Measurements from ENCODE around the gene DCX. TPM values are rescaled to one million over a fixed set of nuclear protein-coding genes. Genes with fewer than 3 reads are reported as not detected.

The DCX gene
- total RNA-seq, 1 donor from 2014 or later = not detected

- no peak for TF ChIP-seq CTCF (IDR thresholded peaks at IDR 0.05)
- no peak for DNase-seq (ENCODE audit: extremely low spot score, unreplicated experiment)
- Mint-ChIP-seq H3K4me3 (ENCODE audit: unreplicated experiment) (no peak overlapping the region), H3K4me1 (ENCODE audit: unreplicated experiment) (no peaks in the 10 kb centered on the region), H3K27me3 (ENCODE audit: unreplicated experiment) (no peaks in the 10 kb centered on the region), H3K27ac (ENCODE audit: unreplicated experiment) (no peak overlapping the region), H3K9me3 (ENCODE audit: unreplicated experiment) (peaks cover 4% of the 10 kb centered on the region), H3K36me3 (ENCODE audit: unreplicated experiment) (no peaks in the 10 kb centered on the region)
These were observed 1.4 kb downstream of the DCX start for GRCh38 chrX:111410590-111411078.

GRCh38 chrX:111409326-111409725, 2.7 kb downstream of the DCX start:
- no peak for DNase-seq (ENCODE audit: extremely low spot score, unreplicated experiment)
- Mint-ChIP-seq H3K36me3 (ENCODE audit: unreplicated experiment) (no peaks in the 10 kb centered on the region), H3K9me3 (ENCODE audit: unreplicated experiment) (peaks cover 4% of the 10 kb centered on the region), H3K27me3 (ENCODE audit: unreplicated experiment) (no peaks in the 10 kb centered on the region), H3K4me1 (ENCODE audit: unreplicated experiment) (no peaks in the 10 kb centered on the region), H3K27ac (ENCODE audit: unreplicated experiment) (no peak overlapping the region), H3K4me3 (ENCODE audit: unreplicated experiment) (no peak overlapping the region)
- TF ChIP-seq CTCF (IDR thresholded peaks at IDR 0.05) = no peak

GRCh38 chrX:111407948-111408347, 4.0 kb downstream of the DCX start:
- H3K9me3 Mint-ChIP-seq (ENCODE audit: unreplicated experiment) = peaks cover 4% of the 10 kb centered on the region
- H3K27ac Mint-ChIP-seq (ENCODE audit: unreplicated experiment) = no peak overlapping the region
- H3K4me1 Mint-ChIP-seq (ENCODE audit: unreplicated experiment) = no peaks in the 10 kb centered on the region
- TF ChIP-seq CTCF (IDR thresholded peaks at IDR 0.05) = no peak
- no peak overlapping the region for H3K4me3 Mint-ChIP-seq (ENCODE audit: unreplicated experiment)
- no peaks in the 10 kb centered on the region for H3K27me3 Mint-ChIP-seq (ENCODE audit: unreplicated experiment)
- no peak for DNase-seq (ENCODE audit: extremely low spot score, unreplicated experiment)
- H3K36me3 Mint-ChIP-seq (ENCODE audit: unreplicated experiment) = no peaks in the 10 kb centered on the region

GRCh38 chrX:111402344-111402743, 9.6 kb downstream of the DCX start:
- DNase-seq (ENCODE audit: extremely low spot score, unreplicated experiment) = no peak
- Mint-ChIP-seq H3K27ac (ENCODE audit: unreplicated experiment) (no peak overlapping the region), H3K4me1 (ENCODE audit: unreplicated experiment) (no peaks in the 10 kb centered on the region), H3K9me3 (ENCODE audit: unreplicated experiment) (no peaks in the 10 kb centered on the region), H3K27me3 (ENCODE audit: unreplicated experiment) (no peaks in the 10 kb centered on the region), H3K36me3 (ENCODE audit: unreplicated experiment) (no peaks in the 10 kb centered on the region), H3K4me3 (ENCODE audit: unreplicated experiment) (no peak overlapping the region)
- TF ChIP-seq CTCF (IDR thresholded peaks at IDR 0.05) = no peak

GRCh38 chrX:111395149-111395548, 16.8 kb downstream of the DCX start:
- Mint-ChIP-seq H3K27ac (ENCODE audit: unreplicated experiment) (no peak overlapping the region), H3K4me3 (ENCODE audit: unreplicated experiment) (no peak overlapping the region), H3K4me1 (ENCODE audit: unreplicated experiment) (no peaks in the 10 kb centered on the region), H3K9me3 (ENCODE audit: unreplicated experiment) (peaks cover 21% of the 10 kb centered on the region), H3K36me3 (ENCODE audit: unreplicated experiment) (no peaks in the 10 kb centered on the region), H3K27me3 (ENCODE audit: unreplicated experiment) (no peaks in the 10 kb centered on the region)
- DNase-seq (ENCODE audit: extremely low spot score, unreplicated experiment) = no peak
- no peak for TF ChIP-seq CTCF (IDR thresholded peaks at IDR 0.05)

Measured in osteocyte (in vitro differentiated cells).